HG03103 (cell line): Measurements from ENCODE around the gene RBFOX2.

Experiments used
- ATAC-seq: cut with Tn5 transposase; IDR thresholded peaks from one replicate; pipeline ENCODE4 v1.9.1; 2021; ENCODE audit warnings: low read depth; ENCODE audit not compliant: unreplicated experiment

Gene RBFOX2

DNA sequence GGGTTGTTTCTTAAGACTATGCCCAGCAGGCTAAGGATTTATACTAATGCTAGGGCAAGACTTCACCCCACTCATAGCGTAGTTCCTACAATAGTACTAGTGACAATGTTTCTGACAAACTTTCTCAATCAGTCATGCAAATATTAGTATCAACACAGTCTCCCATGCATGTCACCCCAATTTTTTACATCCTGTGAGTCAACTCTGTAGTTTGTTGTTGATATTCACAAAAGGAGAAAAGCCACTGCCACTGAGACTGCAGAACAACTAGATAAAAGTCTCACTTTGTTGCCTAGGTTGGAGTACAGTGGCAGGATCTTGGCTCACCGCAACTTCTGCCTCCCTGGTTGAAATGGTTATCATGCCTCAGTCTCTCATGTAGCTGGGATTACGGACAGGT lies 155.2 kb downstream of the RBFOX2 start:
- ATAC-seq = no peak

DNA sequence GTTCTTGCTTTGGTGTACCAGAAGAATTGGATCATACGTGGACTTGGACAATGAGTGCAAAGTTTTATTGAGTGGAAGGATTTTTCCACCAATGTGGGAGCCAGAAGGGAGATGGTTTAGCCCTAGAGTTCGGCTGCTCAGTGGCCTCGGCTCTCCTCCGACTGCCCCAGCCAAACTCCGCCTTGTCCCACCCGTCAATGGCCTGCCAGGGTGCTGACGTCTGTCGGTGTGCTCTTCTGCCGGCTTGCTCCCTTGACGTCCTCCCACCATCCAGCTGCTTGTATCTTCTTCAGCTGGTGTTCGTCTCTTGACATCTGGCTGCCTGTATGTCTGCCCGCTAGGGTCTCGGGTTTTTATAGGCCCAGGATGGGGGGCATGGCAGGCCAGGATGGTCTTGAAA lies 156.2 kb downstream of the RBFOX2 start:
- ATAC-seq = no peak

DNA sequence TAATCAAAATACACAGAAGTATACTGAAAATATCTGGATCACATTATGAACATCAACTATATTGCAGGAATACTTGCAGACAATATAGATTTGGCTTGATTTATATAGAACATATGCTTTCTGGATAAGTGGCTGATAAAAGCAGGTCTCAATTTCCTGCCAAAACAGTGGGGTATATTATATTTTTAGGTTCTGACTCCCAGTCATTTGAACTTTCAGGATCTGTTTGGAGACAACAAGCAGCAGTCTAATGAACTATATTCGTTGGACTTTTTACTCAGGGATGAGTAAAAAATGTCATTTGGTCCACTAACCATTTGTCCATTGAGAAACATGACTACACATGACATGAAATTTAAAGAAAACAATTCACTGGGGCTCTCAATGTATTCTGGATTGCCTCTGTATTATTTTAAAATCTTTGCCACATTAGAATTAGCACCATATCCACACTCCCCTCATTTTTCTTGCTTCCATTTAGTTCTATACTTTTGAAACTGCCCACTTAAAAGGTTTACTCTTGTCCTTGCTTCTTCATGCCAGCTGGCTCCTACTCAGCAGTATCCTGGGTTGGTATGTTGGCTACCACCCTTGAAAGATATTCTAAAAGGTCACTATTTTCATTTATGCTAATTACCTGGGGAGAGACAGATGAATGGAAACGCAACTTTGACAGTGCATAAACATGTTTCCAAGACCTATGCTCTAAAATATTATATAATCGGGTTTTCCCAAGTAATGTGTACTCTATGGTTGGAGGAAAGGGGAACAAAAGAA lies 157.9 kb downstream of the RBFOX2 start:
- ATAC-seq = no peak

- ATAC-seq = no peak
These were observed 159.7 kb downstream of the RBFOX2 start for GRCh38 chr22:35868938-35869337.

DNA sequence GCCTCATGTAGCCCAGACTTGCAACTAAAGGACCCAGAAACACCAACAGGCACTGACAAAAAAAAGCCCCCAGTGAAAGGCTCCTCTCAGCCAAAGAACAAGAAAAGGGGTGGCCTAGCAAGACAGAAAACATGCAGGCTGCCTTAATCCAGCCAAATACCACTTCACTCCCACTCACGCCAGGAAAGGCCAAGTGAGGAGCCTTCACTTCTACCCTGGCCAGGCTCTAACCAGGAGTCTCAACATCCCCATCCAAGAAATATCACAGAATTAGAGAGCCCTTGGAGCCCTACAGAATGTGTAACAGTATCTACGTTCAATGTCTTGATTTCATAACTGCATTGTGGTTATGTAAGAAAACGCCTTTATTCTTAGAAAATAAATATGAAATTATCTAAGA lies 162.0 kb downstream of the RBFOX2 start:
- no peak for ATAC-seq

GRCh38 chr22:35864545-35865165 lies 164.0 kb downstream of the RBFOX2 start:
- no peak for ATAC-seq

DNA sequence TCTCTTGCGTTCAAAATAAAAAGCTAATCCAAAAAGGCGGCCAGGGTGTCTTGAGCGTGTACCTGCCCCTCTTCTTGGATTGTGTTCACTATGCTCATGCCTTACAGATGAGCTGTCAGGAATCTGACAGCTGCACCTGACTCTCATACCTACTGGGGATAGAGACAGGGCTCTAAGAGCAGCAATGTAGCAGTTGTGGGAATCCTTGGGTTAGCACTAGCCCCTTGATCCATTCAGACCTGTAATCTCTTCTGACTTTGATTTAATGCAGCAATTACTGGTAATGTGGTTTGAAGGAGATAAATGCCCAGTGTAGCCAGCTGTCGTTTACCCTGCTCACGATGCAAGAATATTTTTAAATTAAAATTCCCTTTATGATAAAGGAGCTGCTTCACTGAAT lies 165.2 kb downstream of the RBFOX2 start:
- no peak for ATAC-seq

- no peak for ATAC-seq
These were observed 165.9 kb downstream of the RBFOX2 start for GRCh38 chr22:35862697-35863096.

DNA sequence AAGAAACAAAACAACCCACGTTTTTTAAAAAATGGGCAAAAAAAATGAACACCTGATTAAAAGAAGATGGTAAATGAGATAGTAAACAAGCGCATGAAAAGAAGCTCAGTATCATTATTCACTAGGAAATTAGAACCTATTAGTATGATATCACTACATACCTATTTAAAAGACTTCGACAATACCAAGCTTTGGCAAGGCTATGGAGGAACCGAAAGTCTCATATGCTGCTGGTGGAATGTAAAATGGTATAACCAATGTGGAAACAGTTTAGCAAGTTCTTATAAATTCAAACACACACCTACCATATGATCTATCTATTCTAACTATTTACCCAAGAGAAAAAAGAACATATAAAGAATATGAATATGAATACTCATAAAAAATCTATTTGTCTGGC lies 167.2 kb downstream of the RBFOX2 start:
- no peak for ATAC-seq

GRCh38 chr22:35860837-35861236 lies 167.8 kb downstream of the RBFOX2 start:
- ATAC-seq = no peak

GRCh38 chr22:35860087-35860733 lies 168.4 kb downstream of the RBFOX2 start:
- no peak for ATAC-seq

DNA sequence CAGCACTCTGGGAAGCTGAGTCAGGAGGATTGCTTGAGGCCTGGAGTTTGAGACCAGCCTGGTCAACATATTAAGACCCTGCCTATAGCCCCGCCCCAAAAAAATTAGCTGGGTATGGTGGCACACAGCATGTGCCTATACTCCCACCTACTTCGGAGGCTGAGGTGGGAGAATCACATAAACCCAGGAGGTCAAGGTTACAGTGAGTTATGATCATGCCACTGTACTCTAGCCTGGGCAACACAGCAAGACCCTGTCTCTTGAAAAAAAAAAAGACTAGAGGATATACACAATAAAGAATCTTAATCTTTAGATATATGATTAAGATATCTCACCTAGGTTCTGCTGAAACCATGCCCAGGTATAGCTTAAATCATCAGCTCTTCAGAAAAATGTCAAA lies 174.3 kb downstream of the RBFOX2 start:
- no peak for ATAC-seq

- no peak for ATAC-seq
These were observed 176.5 kb downstream of the RBFOX2 start for GRCh38 chr22:35852076-35852475.

DNA sequence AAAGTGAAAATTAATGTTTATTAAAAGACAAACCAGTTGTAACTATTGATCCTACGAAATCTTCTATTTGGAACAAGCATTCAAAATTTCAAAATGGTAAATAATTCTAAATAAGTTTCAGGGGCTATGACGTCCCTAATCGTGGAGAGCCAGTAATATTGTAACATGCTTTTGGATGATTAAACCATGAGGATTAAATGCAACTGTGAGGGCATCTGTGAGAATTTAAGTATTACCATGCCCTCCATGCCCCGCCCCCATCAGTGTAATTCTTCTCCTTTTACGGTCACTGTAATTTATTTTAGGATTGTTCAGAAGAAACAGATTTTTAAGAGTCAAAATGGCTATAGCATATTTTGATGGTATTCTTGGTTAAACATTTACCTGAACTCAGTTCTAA lies 177.8 kb downstream of the RBFOX2 start:
- ATAC-seq = no peak

GRCh38 chr22:35846804-35847203 lies 181.8 kb downstream of the RBFOX2 start:
- no peak for ATAC-seq

DNA sequence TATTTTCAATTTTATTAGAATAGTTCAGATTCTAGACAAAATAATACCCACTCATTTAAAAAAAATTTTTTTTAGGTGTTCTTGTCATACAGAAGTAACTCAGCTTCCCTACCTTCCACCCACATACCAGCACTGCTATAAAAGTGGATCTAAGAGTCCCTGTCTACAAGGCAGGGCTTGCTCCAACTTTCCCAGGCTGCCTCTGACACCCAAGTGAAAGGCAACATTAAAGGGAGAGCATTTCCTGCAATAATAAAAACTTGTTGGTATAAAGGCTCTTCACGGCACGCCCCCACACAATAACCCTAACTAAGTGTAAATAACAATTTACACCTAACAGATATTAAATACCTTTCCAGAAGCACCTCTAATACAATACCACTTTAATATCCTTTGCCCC lies 183.7 kb downstream of the RBFOX2 start:
- no peak for ATAC-seq

DNA sequence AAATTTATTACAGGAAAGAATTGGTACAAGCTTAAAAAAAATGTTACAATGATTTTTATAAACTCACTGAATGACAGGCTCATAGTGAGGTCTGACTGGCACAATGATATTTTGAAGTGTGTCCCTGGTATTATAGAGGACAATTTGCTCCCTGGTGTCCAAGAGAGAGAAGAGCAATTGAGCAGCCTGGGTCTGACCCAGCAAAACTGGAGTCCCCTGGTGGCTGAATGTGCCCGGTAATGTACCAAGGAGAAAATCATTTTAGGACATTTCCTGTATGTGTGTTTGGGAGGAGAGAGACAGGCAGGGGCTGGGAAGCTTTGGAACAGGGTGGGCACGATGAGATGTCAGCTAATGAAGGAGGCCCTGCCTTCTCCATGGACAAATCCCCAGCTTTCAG lies 185.7 kb downstream of the RBFOX2 start:
- no peak for ATAC-seq

- no peak for ATAC-seq
These were observed 186.1 kb downstream of the RBFOX2 start for GRCh38 chr22:35842519-35842913.

GRCh38 chr22:35841907-35842518 lies 186.6 kb downstream of the RBFOX2 start:
- ATAC-seq = no peak

GRCh38 chr22:35840302-35840739 lies 188.3 kb downstream of the RBFOX2 start:
- no peak for ATAC-seq

DNA sequence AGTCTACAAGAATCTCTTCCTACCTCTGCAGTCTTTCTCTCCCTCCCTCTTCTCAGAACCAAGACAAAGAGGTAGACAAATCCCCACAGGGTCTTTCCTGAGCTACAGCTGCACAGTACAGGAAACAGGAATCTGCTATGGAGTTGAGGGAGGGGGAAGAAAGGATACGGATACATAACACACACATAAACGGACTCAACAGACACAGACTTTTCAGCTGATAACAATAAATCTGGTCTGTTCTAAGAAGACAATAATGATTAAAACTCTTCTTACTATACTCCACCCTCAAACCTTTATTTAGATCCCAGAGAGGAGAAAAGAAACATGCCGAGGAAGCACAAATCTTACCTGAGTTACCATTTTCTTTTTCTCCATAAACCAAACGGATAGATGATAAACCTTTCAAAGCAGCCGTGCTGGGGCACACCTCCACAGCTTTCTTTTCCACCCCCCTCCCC lies 188.8 kb downstream of the RBFOX2 start:
- no peak for ATAC-seq
